DND-41 (cell line): Measurements from ENCODE around the gene ACLY.
A peak's percentile ranks its signal among the peaks of the same experiment; 100 is the strongest.

Experiments used
- ATAC-seq: fragments of 200-7000 bp; cut with Tn5 transposase; 3 replicates; pipeline ENCODE4 v1.9.1; 2021; ENCODE audit warnings: low read depth; ENCODE audit not compliant: insufficient read depth
- DNase-seq: peaks from one replicate; pipeline ENCODE4 v3.0.0-alpha.2; 2020
- H2AFZ ChIP-seq: 2 replicates; pipeline ENCODE4 v1.6.0; 2012; ENCODE audit warnings: low read depth, low read length
- H3K27ac ChIP-seq: 2 replicates; pipeline ENCODE4 v1.5.1; 2012; ENCODE audit warnings: low read length, inconsistent platforms
- H3K27me3 ChIP-seq: fragments of 200-600 bp; sonication (generic); 2 replicates; pipeline ENCODE4 v1.6.0; 2012; ENCODE audit warnings: low read length, mild to moderate bottlenecking, inconsistent platforms; ENCODE audit not compliant: insufficient read depth, poor library complexity
- H3K36me3 ChIP-seq: 2 replicates; pipeline ENCODE4 v1.5.1; 2012; ENCODE audit warnings: low read length, inconsistent platforms; ENCODE audit not compliant: insufficient read depth
- H3K4me1 ChIP-seq: 2 replicates; pipeline ENCODE4 v1.5.1; 2012; ENCODE audit warnings: mild to moderate bottlenecking, low read length; ENCODE audit not compliant: insufficient read depth
- H3K4me2 ChIP-seq: 2 replicates; pipeline ENCODE4 v1.6.0; 2012; ENCODE audit warnings: mild to moderate bottlenecking, moderate library complexity, low read length, inconsistent platforms; ENCODE audit not compliant: insufficient read depth
- H3K4me3 ChIP-seq, 2 experiments: fragments of 200-600 bp in 1 of 2; shearing (Covaris generic) in 1 of 2; 2 replicates each; pipeline ENCODE4 v1.5.1; 2012 to 2016; ENCODE audit warnings: inconsistent platforms in 2 of 2, low read length in 2 of 2, mild to moderate bottlenecking in 2 of 2, low read depth in 1 of 2, moderate library complexity in 1 of 2
- H3K79me2 ChIP-seq: 2 replicates; pipeline ENCODE4 v1.6.0; 2012; ENCODE audit warnings: low read length, inconsistent platforms; ENCODE audit not compliant: insufficient read depth
- H3K9ac ChIP-seq: 2 replicates; pipeline ENCODE4 v1.6.0; 2012; ENCODE audit warnings: low read depth, mild to moderate bottlenecking, inconsistent platforms, low read length, moderate library complexity
- H3K9me3 ChIP-seq: 2 replicates; pipeline ENCODE4 v1.5.1; 2012; ENCODE audit warnings: low read length, moderate library complexity, mild to moderate bottlenecking, inconsistent platforms; ENCODE audit not compliant: insufficient read depth, severe bottlenecking
- H4K20me1 ChIP-seq: 2 replicates; pipeline ENCODE4 v1.6.0; 2012; ENCODE audit warnings: low read length; ENCODE audit not compliant: insufficient read depth
- CTCF ChIP-seq: IDR thresholded peaks from 2 replicates; pipeline ENCODE4 v1.5.1; 2012; ENCODE audit warnings: borderline replicate concordance, low read length, moderate library complexity, mild to moderate bottlenecking; ENCODE audit not compliant: poor library complexity, severe bottlenecking; ENCODE audit errors: extremely low read depth
- EZH2 ChIP-seq: IDR thresholded peaks from 3 replicates; pipeline ENCODE4 v1.6.1; 2012; ENCODE audit warnings: borderline replicate concordance, low read depth, mild to moderate bottlenecking, moderate library complexity, low read length, inconsistent platforms; ENCODE audit not compliant: severe bottlenecking

Gene ACLY

GRCh38 chr17:41966463-41967140 is 47.9 kb upstream of the ACLY start, which contains the start of gene CNP:
Gene CNP (plus strand): TSS chr17:41966795. CDS start chr17:41966885, 90 bp downstream.
- H3K36me3 ChIP-seq: peaks cover 31% of the 10 kb centered on the region
- H3K9ac ChIP-seq: peak within 1 kb of the TSS; percentile 92
- H3K9me3 ChIP-seq: no peaks in the 10 kb centered on the region
- ATAC-seq: peak; percentile 83
- H3K4me1 ChIP-seq: peaks cover 52% of the 10 kb centered on the region
- H3K79me2 ChIP-seq: peaks cover 49% of the 10 kb centered on the region
- peak within 1 kb of the TSS; percentile 95 for H3K4me2 ChIP-seq
- H2AFZ ChIP-seq: peak within 1 kb of the TSS; percentile 83
- H3K27ac ChIP-seq: peak within 1 kb of the TSS; percentile 82
- peaks cover 26% of the 10 kb centered on the region for H4K20me1 ChIP-seq
- TF ChIP-seq EZH2 (no peak), CTCF (no peak)
- DNase-seq: peak; percentile 91
- peak within 1 kb of the TSS; percentile 76 to 77 for H3K4me3 ChIP-seq
- H3K27me3 ChIP-seq: no peaks in the 10 kb centered on the region

GRCh38 chr17:41965694-41966462 is 47.1 kb upstream of the ACLY start:
- Histone ChIP-seq H3K9me3 (no peaks in the 10 kb centered on the region), H3K4me3 (peak overlapping the region; percentile 76 to 77; a peak in 3 of 4 replicates), H3K9ac (peak overlapping the region; percentile 92), H3K4me1 (peaks cover 48% of the 10 kb centered on the region), H4K20me1 (peaks cover 22% of the 10 kb centered on the region), H3K36me3 (peaks cover 26% of the 10 kb centered on the region), H2AFZ (peak overlapping the region; percentile 83), H3K4me2 (peak overlapping the region; percentile 95), H3K27me3 (no peaks in the 10 kb centered on the region), H3K27ac (peak overlapping the region; percentile 78), H3K79me2 (peaks cover 43% of the 10 kb centered on the region)
- no peak for ATAC-seq
- peak; percentile 30 for DNase-seq
- no peak for TF ChIP-seq CTCF
- no peak for TF ChIP-seq EZH2

- TF ChIP-seq EZH2 (no peak), CTCF (peak; percentile 97)
- no peak overlapping the region for H3K9ac ChIP-seq
- no peaks in the 10 kb centered on the region for H3K9me3 ChIP-seq
- peaks cover 7% of the 10 kb centered on the region for H4K20me1 ChIP-seq
- peak; percentile 84 for DNase-seq
- no peaks in the 10 kb centered on the region for H3K27me3 ChIP-seq
- H3K27ac ChIP-seq: no peak overlapping the region
- H3K4me3 ChIP-seq: no peak overlapping the region
- H3K4me2 ChIP-seq: no peak overlapping the region
- H3K36me3 ChIP-seq: peaks cover under 1% of the 10 kb centered on the region; the same call in 1 of the 2 replicates
- H3K79me2 ChIP-seq: peaks cover 19% of the 10 kb centered on the region
- peak; percentile 66 for ATAC-seq
- peaks cover 23% of the 10 kb centered on the region for H3K4me1 ChIP-seq
- H2AFZ ChIP-seq: peak overlapping the region; percentile 73
Measured at GRCh38 chr17:41962768-41963434, 44.1 kb upstream of the ACLY start.
